Measurements from ENCODE around the gene NR4A3. TPM values are rescaled to one million over a fixed set of nuclear protein-coding genes. Genes with fewer than 3 reads are reported as not detected.
A peak's percentile ranks its signal among the peaks of the same experiment; 100 is the strongest.

NR4A3 gene
- total and polyA plus RNA-seq, 10 of the 15 experiments (the other 5 are each of a cell fraction or from before 2014, with no cell fraction given): 0.04 to 2.1 (median 0.64) TPM; not detected in 1

GRCh38 chr9:99873943-99874584 is 52.4 kb downstream of the NR4A3 start:
- Histone ChIP-seq H3K4me2 (ENCODE audit: control insufficient read depth, insufficient read depth) (no peak overlapping the region), H3K79me2 (ENCODE audit: control insufficient read depth, insufficient read depth, low read length) (no peaks in the 10 kb centered on the region), H4K20me1 (ENCODE audit: control insufficient read depth, insufficient read depth) (no peaks in the 10 kb centered on the region), H3K9me3 (replicated peaks; ENCODE audit: control insufficient read depth, insufficient read depth, low read length) (no peaks in the 10 kb centered on the region), H2AFZ (ENCODE audit: control insufficient read depth, low read depth, low read length) (no peak overlapping the region), H3K9ac (ENCODE audit: control insufficient read depth, insufficient read depth, low read length) (no peak overlapping the region), H3K27me3 (replicated peaks in 1 of 2; ENCODE audit: control insufficient read depth in 2 of 2, insufficient read depth in 2 of 2, low read length in 1 of 2) (no peaks in the 10 kb centered on the region), H3K36me3 (ENCODE audit: control insufficient read depth in 2 of 2, insufficient read depth in 2 of 2, low read length in 1 of 2) (no peaks in the 10 kb centered on the region), H3K27ac (ENCODE audit: control insufficient read depth, insufficient read depth) (no peak overlapping the region), H3K4me1 (ENCODE audit: control insufficient read depth, insufficient read depth, low read length) (peaks cover 3% of the 10 kb centered on the region; the same call in 1 of the 2 replicates), H3K4me3 (no peak overlapping the region)
- peak; percentile 49; the same call in 1 of the 2 replicates for TF ChIP-seq ATF7 (IDR thresholded peaks at IDR 0.05; ENCODE audit: low read depth)
- no peak for TF ChIP-seq MXI1 (IDR thresholded peaks at IDR 0.05; ENCODE audit: low read depth, low read length)
- FAIRE-seq: no peak
- POLR2A ChIA-PET: no interaction called here
- in situ Hi-C loops (cut with MboI): no loop called here
- SMC1A ChIA-PET (ENCODE audit: uncharacterized antibody, unreplicated experiment): no interaction called here
- no peak for ATAC-seq
- intact Hi-C loops (cut with micrococcal nuclease; ENCODE audit: unreplicated experiment): no loop called here
- no peak for DNase-seq (ENCODE audit: low read depth, low spot score)
- no TSS peak for BruUV-seq (replicated peaks)
- CTCF ChIA-PET: interaction anchor here (1.6 kb wide), 1 partner anchor 11 kb away, joined by 4 read pairs; no protein-coding TSS in a partner anchor
- RAD21 ChIA-PET (ENCODE audit: unreplicated experiment): no interaction called here
- WGBS (ENCODE audit: insufficient coverage, insufficient replicate concordance, low lambda C conversion rate, missing lambda C conversion rate): 55% methylated on average over 4 of the region's 4 CpGs

GRCh38 chr9:99876190-99876589 is 54.5 kb downstream of the NR4A3 start:
- CTCF ChIA-PET: interaction anchor here (1.1 to 1.6 kb wide), 2 partner anchors 11 to 15 kb away, joined by 3 to 4 read pairs; no protein-coding TSS in a partner anchor
- no peak for FAIRE-seq
- no peaks in the 10 kb centered on the region for H3K4me1 ChIP-seq (ENCODE audit: control insufficient read depth, insufficient read depth, low read length)

More at GRCh38 chr9:99876190-99876589, 54.5 kb downstream of the NR4A3 start:
- H3K79me2 ChIP-seq (ENCODE audit: control insufficient read depth, insufficient read depth, low read length): no peaks in the 10 kb centered on the region
- ChIA-PET POLR2A (no interaction called here), SMC1A (ENCODE audit: uncharacterized antibody, unreplicated experiment) (interaction anchor here (1.0 to 1.5 kb wide), 3 partner anchors 12 to 422 kb away, joined by 3 read pairs; no protein-coding TSS in a partner anchor), RAD21 (ENCODE audit: unreplicated experiment) (no interaction called here)
- no peaks in the 10 kb centered on the region for H3K9me3 ChIP-seq (replicated peaks; ENCODE audit: control insufficient read depth, insufficient read depth, low read length)
- H3K4me3 ChIP-seq: no peak overlapping the region
- no peaks in the 10 kb centered on the region for H3K27me3 ChIP-seq (replicated peaks in 1 of 2; ENCODE audit: control insufficient read depth in 2 of 2, insufficient read depth in 2 of 2, low read length in 1 of 2)
- in situ Hi-C loops (cut with MboI) (no loop called here), intact Hi-C loops (cut with micrococcal nuclease; ENCODE audit: unreplicated experiment) (no loop called here)
- H2AFZ ChIP-seq (ENCODE audit: control insufficient read depth, low read depth, low read length): no peak overlapping the region
- no peak for DNase-seq (ENCODE audit: low read depth, low spot score)
- H4K20me1 ChIP-seq (ENCODE audit: control insufficient read depth, insufficient read depth): no peaks in the 10 kb centered on the region
- H3K36me3 ChIP-seq (ENCODE audit: control insufficient read depth in 2 of 2, insufficient read depth in 2 of 2, low read length in 1 of 2): no peaks in the 10 kb centered on the region
- ATAC-seq: peak; percentile 60
- no peak overlapping the region for H3K4me2 ChIP-seq (ENCODE audit: control insufficient read depth, insufficient read depth)
- H3K27ac ChIP-seq (ENCODE audit: control insufficient read depth, insufficient read depth): no peak overlapping the region
- no peak for TF ChIP-seq POU2F2 (IDR thresholded peaks at IDR 0.05; ENCODE audit: borderline replicate concordance, low read depth, low read length)
- no peak for TF ChIP-seq IKZF2 (IDR thresholded peaks at IDR 0.05)
- TF ChIP-seq HSF1 (IDR thresholded peaks at IDR 0.05; ENCODE audit: low read depth, low read length): no peak
- no peak for TF ChIP-seq YBX1 (IDR thresholded peaks at IDR 0.05)
- TF ChIP-seq SPI1 (IDR thresholded peaks at IDR 0.05; ENCODE audit: borderline replicate concordance, insufficient read depth, low read depth, low read length): peak; percentile 46; the same call in 1 of the 2 replicates
- H3K9ac ChIP-seq (ENCODE audit: control insufficient read depth, insufficient read depth, low read length): no peak overlapping the region
- 67% methylated on average over 2 of the region's 2 CpGs for WGBS (ENCODE audit: insufficient coverage, insufficient replicate concordance, low lambda C conversion rate, missing lambda C conversion rate)
- no TSS peak for BruUV-seq (replicated peaks)

Data from GM12878 (cell line).